Measurements from ENCODE around the gene TGM5.
"Not testable (repeated sequence)": the region's sequence is repeated elsewhere in the genome, so short reads cannot be mapped to it uniquely, and the experiment has no call there.

TGM5 gene

GRCh38 chr15:43276563-43277200 lies 10.0 kb upstream of the TGM5 start:
- no peak for DNase-seq (ENCODE audit: low read depth)
- H3K4me3 ChIP-seq (ENCODE audit: low read depth, low read length) = no peak overlapping the region
- TF ChIP-seq, protein P1, sequence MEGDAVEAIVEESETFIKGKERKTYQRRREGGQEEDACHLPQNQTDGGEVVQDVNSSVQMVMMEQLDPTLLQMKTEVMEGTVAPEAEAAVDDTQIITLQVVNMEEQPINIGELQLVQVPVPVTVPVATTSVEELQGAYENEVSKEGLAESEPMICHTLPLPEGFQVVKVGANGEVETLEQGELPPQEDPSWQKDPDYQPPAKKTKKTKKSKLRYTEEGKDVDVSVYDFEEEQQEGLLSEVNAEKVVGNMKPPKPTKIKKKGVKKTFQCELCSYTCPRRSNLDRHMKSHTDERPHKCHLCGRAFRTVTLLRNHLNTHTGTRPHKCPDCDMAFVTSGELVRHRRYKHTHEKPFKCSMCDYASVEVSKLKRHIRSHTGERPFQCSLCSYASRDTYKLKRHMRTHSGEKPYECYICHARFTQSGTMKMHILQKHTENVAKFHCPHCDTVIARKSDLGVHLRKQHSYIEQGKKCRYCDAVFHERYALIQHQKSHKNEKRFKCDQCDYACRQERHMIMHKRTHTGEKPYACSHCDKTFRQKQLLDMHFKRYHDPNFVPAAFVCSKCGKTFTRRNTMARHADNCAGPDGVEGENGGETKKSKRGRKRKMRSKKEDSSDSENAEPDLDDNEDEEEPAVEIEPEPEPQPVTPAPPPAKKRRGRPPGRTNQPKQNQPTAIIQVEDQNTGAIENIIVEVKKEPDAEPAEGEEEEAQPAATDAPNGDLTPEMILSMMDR (conservative IDR thresholded peaks at IDR 0.05; ENCODE audit: low read depth, low read length) = no peak

DNA sequence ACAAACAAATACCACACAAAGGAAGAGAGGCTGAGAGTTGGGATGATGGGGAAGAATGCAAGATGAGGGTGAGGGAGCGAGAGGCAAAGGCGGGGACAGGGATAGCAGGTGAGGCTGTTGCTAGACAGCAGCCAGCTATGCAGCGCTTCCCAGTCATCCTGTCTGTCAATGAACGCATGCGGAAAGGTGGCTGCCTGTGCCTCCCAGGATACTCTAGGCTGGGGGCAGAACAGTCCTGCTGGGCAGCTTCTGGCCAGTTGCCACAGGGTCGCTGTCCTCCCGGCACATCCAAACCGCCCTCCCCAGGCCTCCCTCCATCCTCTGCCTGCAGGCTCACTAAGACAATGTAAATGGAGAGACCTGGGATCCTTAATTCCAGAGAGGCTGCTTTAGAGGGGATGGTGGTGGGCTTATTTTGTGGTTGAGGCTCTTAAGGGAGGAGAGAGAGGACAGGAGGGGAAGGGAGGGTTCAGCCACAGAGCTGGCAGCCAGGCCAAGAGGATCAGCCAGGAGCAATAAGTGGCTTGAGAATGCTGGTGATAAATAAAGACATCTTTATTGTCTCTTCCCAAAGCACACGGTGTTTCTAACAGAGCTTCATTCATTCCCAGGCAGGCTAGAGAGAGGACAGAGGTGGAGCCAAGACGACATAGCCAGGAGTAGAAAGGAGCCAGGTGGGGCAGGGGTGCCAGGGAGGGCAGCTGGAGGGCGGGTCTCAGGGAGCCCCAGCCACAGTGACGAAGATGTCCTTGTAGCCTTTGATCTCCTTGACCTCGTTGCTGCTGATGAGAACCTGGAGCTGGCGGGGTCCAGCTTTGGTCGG lies 9.2 kb upstream of the TGM5 start:
- DNase-seq (ENCODE audit: low read depth) = no peak
- H3K4me3 ChIP-seq (ENCODE audit: low read depth, low read length) = no peak overlapping the region
- TF ChIP-seq, protein P1 (conservative IDR thresholded peaks at IDR 0.05; ENCODE audit: low read depth, low read length) = no peak

DNA sequence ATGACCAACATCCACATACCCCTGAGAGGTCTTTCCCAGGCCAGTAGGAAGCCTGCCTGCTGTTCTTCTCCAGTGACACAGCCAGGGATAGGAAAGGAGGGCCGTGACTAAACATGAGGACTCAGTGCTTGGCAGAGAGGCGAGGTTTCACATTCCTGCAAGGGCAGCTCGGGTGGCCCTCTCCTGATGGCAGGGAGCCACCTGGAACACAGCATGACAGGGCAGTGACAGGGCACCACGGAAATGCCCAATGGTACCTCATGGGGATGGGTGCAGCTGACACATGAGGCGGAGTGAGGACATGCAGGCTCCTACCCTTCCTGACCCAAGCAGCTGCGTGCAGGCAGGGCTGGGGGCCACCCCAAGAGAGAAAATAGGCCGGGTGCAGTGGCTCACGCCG lies 7.4 kb upstream of the TGM5 start:
- DNase-seq (ENCODE audit: low read depth) = no peak
- TF ChIP-seq, protein P1 (conservative IDR thresholded peaks at IDR 0.05; ENCODE audit: low read depth, low read length) = no peak
- H3K4me3 ChIP-seq (ENCODE audit: low read depth, low read length) = no peak overlapping the region

DNA sequence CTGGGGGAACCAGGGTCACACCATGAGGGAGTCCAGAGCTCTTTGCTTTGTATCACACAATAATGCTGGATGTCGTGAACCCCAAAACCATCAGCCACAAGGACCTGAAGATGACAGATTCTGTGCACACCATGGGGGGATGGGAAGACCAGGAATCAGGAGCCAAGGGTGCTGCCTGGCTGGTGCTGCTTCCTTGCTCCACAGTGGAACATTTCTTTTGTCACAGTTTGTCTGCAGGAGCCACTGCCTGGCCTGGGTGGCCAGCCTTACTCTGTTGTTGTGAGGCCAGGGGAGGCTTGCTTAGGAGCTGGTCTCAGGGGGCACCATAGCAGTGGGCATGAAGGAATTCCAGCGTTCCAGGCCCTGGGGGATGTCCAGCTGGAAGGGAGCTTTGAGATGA lies 6.5 kb upstream of the TGM5 start:
- TF ChIP-seq, protein P1 (conservative IDR thresholded peaks at IDR 0.05; ENCODE audit: low read depth, low read length) = no peak
- no peak overlapping the region for H3K4me3 ChIP-seq (ENCODE audit: low read depth, low read length)
- no peak for DNase-seq (ENCODE audit: low read depth)

GRCh38 chr15:43271908-43272307 lies 5.2 kb upstream of the TGM5 start:
- not testable (repeated sequence) for H3K4me3 ChIP-seq (ENCODE audit: low read depth, low read length); DNase-seq (ENCODE audit: low read depth)

DNA sequence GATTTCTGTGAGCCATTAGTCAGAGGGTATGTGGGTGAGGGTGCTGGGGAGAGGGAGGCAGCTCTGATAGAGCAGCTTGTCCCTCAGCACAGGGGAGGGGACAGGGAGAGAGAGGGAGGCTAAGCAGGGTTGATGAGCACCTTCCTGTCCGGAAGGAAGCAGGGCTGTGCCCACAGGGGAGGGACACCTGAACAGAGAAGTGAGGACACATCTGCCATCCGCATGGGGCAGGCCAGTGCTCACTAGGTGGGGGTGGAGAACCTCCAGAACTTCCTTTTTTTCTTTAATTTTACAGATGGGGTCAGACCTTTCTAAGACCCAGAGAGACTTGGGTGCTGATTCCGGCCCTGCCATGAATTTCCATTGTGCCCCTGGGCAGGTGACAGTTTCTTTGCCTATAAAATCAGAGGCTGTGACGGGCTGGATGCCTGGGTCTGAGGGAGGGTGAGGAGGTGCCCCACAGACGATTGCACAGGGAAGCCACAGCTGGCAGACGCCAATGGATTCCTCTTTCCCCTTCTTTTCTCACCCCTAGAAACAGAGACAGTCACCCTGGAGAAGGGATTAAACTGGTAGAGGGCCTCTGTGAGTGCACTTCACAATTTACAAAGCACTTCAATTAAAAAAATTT lies 4.1 kb upstream of the TGM5 start:
- TF ChIP-seq, protein P1 (conservative IDR thresholded peaks at IDR 0.05; ENCODE audit: low read depth, low read length) = no peak
- no peak for DNase-seq (ENCODE audit: low read depth)
- no peak overlapping the region for H3K4me3 ChIP-seq (ENCODE audit: low read depth, low read length)

- no peak overlapping the region for H3K4me3 ChIP-seq (ENCODE audit: low read depth, low read length)
- TF ChIP-seq, protein P1 (conservative IDR thresholded peaks at IDR 0.05; ENCODE audit: low read depth, low read length) = no peak
- DNase-seq (ENCODE audit: low read depth) = no peak
These were observed 3.5 kb upstream of the TGM5 start for GRCh38 chr15:43270113-43270665.
